NCI-H446 treated with DMSO at 0.1 percent for 48 hours (cell line): Measurements from ENCODE around the gene ABCB1.
"Not testable (repeated sequence)": the region's sequence is repeated elsewhere in the genome, so short reads cannot be mapped to it uniquely, and the experiment has no call there.

Experiments
- DNase-seq: peaks from one replicate; lab custom pipeline; 2025; lab: John Stamatoyannopoulos, UW

The ABCB1 gene

DNA sequence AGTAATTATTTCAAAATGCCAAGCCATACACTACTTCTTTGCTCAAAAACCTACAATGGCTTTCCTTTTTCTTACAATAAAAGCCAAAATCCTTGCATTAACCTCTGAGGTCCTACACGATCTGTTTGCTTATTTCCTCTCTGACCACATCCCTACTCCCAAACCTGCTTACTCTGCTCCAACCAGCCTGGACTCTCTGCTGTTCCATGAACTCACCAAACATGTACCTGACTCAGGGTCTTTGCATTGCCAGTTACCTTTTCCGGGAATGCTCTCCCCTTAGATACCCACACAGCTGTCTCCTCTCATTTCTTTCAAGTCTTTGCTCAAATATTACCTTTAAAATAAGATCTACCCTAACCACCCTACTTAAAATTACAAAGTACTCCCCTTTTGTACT is 127.5 kb downstream of the ABCB1 start:
- no peak for DNase-seq

DNA sequence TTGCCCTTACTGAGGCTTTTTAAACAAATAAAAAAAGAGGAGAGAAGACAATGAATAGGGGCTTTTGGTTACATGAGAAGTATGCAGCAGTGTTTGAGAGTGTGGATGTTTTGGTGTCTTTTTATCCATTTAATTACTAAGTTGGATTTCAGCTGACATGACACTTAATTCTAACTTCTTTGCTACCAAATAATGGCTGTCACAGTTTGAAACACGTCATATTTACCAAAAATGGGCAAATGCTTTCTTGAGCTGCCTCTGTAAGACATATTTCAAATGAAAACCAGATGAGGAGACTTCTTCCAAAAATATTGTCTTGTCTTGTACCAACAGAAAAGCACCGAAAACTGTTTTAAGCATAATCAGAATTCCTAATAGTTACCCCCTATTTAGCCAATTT is 129.2 kb downstream of the ABCB1 start:
- no peak for DNase-seq

DNA sequence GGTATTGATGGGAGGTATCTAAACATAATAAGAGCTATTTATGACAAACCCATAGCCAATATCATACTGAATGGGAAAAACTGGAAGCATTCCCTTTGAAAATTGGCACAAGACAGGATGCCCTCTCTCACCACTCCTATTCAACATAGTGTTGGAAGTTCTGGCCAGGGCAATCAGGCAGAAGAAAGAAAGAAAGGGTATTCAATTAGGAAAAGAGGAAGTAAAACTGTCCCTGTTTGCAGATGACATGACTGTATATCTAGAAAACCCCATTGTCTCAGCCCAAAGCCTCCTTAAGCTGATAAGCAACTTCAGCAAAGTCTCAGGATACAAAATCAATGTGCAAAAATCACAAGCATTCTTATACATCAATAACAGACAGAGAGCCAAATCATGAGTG is 131.5 kb downstream of the ABCB1 start:
- not testable (repeated sequence) for DNase-seq

DNA sequence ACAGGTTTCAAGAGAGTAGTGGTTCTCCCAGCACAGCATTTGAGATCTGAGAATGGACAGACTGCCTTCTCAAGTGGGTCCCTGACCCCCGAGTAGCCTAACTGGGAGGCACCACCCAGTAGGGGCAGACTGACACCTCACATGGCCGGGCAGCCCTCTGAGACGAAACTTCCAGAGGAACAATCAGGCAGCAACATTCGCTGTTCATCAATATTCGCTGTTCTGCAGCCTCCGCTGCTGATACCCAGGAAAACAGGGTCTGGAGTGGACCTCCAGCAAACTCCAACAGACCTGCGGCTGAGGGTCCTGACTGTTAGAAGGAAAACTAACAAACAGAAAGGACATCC is 135.2 kb downstream of the ABCB1 start:
- not testable (repeated sequence) for DNase-seq

DNA sequence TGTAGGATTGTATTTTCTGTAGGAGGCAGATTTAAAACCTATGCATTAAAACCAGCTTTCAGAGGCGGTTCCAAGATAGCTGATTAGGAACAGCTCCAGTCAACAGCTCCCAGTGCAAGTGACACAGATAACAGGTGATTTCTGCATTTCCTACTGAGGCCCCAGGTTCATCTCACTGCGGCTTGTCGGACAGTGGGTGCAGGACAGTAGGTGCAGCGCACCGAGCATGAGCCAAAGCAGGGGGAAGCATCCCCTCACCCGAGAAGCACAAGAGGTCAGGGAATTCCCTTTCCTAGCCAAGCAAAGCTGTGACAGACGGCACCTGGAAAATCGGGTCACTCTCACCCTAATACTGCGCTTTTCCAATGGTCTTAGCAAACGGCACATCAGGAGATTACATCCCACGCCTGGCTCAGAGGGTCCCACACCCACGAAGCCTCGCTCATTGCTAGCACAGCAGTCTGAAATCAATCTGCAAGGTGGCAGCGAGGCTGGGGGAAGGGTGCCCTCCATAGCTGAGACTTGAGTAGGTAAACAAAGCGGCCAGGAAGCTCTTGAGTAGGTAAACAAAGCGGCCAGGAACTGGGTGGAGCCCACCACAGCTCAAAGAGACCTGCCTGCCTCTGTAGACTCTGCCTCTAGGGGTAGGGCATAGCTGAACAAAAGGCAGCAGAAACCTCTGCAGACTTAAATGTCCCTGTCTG is 135.7 kb downstream of the ABCB1 start:
- not testable (repeated sequence) for DNase-seq

DNA sequence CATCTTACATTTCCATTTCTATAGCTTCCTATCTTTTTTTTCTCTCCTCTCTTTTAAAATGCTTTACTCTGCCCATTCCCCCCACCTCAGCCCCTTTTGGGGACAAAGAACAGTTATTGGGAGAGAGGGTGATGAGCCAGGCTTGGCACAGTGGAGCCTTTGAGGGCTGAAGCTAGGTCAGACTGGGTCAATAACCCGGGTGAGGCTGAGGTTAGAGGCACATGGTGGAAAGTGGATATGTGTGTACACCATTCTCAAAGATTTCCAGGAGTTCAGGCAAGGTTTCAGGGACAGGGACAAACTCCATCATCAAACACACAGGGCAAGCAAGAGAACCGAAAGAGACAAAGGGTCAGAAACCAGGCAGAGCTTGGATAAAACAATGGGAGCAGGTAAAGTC is 136.7 kb downstream of the ABCB1 start:
- no peak for DNase-seq

DNA sequence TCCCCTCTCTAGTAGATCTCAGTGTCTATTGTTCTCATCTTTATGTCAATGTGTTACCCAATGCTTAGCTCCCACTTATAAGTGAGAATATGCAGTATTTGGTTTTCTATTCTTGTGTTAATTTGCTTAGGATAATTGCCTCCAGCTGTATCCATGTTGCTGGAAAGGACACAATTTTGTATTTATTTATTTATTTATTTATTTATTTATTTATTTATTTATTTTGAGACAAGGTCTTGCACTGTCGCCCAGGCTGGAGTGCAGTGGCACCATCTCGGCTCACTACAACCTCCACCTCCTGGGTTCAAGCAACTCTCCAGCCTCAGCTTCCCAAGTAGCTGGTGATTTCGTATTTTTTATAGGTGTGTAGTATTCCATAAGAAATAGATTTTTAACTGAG is 140.2 kb downstream of the ABCB1 start:
- DNase-seq = not testable (repeated sequence)

DNA sequence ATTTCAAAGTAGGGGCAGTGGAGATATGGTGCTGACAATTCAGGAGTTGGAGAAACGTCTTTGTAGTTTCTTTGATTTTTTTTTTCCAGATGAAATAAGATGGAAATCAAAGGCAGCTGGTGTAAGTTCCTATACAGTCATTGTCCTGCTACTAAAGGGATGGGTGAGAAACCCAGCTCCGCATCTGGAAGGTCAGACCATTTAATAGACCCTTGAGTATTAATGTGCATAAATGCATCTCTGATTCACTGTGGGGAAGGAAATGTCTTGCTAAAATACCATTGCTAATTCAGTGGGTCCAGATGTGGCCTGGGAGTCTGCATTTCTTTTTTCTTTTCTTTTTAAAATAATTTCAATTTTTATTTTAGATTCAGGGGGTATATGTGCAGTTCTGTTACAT is 140.7 kb downstream of the ABCB1 start:
- no peak for DNase-seq

DNA sequence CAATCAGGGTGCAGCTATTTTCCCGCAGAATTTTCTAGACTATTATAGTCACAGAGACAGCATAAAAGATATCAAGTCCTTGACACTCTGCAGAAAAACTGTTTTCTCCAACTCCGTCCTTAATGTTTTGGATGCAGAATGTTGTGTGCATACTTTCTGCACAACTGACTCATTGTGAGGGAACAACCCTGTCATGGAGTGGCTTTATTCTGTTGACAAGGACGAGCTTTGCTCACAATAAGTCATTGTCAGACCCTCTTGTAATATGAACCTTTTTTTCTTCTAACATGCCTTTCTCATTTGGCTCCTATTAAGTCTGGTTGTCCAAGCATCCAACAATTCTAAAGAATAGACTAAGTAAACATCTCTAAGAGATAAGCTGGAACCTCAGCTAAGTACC is 142.5 kb downstream of the ABCB1 start:
- no peak for DNase-seq

DNA sequence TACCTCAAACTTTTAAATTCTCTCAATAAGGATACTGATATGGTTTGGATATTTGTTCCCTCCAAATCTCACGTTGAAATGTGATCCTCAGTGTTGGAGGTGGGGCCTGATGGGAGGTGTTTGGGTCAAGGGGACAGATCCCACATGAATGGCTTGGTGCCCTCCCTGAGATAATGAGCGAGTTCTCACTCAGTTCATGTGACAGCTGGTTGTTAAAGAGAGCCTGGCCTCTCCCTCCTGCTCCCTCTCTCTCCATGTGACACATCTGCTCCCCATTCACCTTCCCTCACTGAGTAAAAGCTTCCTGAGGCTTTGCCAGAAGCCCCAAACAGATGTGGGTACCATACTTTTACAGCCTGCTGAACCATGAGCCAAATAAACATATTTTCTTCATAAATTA is 144.4 kb downstream of the ABCB1 start:
- DNase-seq = no peak
